ENCODE measurements around the gene MRPL2. TPM values are rescaled to one million over a fixed set of nuclear protein-coding genes. Genes with fewer than 3 reads are reported as not detected.

MRPL2 gene
- total and polyA plus RNA-seq, 2 donors (not counting 1 experiment from before 2014, with no cell fraction given) = 45.6 to 52.8 TPM

DNA sequence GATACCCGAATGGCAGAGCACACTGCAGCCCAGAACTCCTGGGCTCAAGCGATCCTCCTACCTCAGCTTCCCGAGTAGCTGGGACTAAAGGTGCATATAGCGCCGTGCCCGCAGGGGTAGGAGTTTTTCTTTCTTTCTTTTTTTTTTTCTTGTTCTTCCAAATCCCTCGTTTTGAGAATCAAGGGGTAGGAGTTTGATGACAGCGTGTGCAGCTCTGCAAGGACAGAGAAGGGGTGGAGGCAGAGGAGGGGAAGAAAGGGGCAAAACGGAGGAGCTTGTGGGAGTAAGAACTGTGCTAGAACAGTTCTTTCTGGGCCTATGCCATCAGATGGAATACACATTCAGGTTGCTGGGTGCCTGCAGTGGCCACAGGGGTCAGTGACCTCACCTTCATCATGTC is 22.5 kb downstream of the MRPL2 start:
- CTCF ChIA-PET = interaction anchor here (1.2 kb wide), 1 partner anchor 135 kb away, joined by 3 read pairs; no protein-coding TSS in a partner anchor
- H4K20me1 ChIP-seq (ENCODE audit: control insufficient read depth, insufficient read depth, low read length, poor library complexity, severe bottlenecking) = no peaks in the 10 kb centered on the region
- no peak overlapping the region for H3K4me2 ChIP-seq (replicated peaks; ENCODE audit: low read depth, low read length, poor library complexity, severe bottlenecking)
- no peaks in the 10 kb centered on the region for H3K9me3 ChIP-seq (ENCODE audit: control extremely low read depth in 1 of 3, control insufficient read depth in 2 of 3, insufficient read depth in 1 of 3, low read length in 2 of 3)
- DNase-seq = no peak
- H3K27me3 ChIP-seq (replicated peaks in 1 of 4; ENCODE audit: control extremely low read depth in 1 of 4, control insufficient read depth in 3 of 4, insufficient read depth in 4 of 4, low read length in 3 of 4) = no peaks in the 10 kb centered on the region
- no peaks in the 10 kb centered on the region for H3K79me2 ChIP-seq (ENCODE audit: control insufficient read depth, insufficient read depth, low read length)
- Mint-ChIP-seq H3K27me3 (no peaks in the 10 kb centered on the region), H3K4me1 (no peaks in the 10 kb centered on the region), H3K4me3 (no peak overlapping the region), H3K27ac (no peak overlapping the region), H3K9me3 (ENCODE audit: insufficient read depth) (no peaks in the 10 kb centered on the region)
- no peak overlapping the region for H3K4me3 ChIP-seq (ENCODE audit: control extremely low read depth in 1 of 5, extremely low read depth in 1 of 5, insufficient read depth in 1 of 5, low read depth in 2 of 5, low read length in 4 of 5)
- intact Hi-C loops (cut with micrococcal nuclease) = no loop called here
- WGBS (ENCODE audit: insufficient coverage) = 96% methylated on average over 3 of the region's 9 CpGs
- TF ChIP-seq EZH2 (IDR thresholded peaks at IDR 0.05; ENCODE audit: borderline replicate concordance, insufficient read depth, low read depth, low read length, poor library complexity, severe bottlenecking) = no peak
- TF ChIP-seq, protein P1, sequence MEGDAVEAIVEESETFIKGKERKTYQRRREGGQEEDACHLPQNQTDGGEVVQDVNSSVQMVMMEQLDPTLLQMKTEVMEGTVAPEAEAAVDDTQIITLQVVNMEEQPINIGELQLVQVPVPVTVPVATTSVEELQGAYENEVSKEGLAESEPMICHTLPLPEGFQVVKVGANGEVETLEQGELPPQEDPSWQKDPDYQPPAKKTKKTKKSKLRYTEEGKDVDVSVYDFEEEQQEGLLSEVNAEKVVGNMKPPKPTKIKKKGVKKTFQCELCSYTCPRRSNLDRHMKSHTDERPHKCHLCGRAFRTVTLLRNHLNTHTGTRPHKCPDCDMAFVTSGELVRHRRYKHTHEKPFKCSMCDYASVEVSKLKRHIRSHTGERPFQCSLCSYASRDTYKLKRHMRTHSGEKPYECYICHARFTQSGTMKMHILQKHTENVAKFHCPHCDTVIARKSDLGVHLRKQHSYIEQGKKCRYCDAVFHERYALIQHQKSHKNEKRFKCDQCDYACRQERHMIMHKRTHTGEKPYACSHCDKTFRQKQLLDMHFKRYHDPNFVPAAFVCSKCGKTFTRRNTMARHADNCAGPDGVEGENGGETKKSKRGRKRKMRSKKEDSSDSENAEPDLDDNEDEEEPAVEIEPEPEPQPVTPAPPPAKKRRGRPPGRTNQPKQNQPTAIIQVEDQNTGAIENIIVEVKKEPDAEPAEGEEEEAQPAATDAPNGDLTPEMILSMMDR (IDR thresholded peaks at IDR 0.05) = no peak
- no peak for ATAC-seq (ENCODE audit: low read depth)
- peaks cover 0 to 38% of the 10 kb centered on the region in 2 experiments for H3K36me3 ChIP-seq (replicated peaks in 1 of 2; ENCODE audit: control extremely low read depth in 1 of 2, control insufficient read depth in 1 of 2, extremely low read depth in 1 of 2, insufficient read depth in 2 of 2, low read length in 1 of 2)
- no peaks in the 10 kb centered on the region for H3K4me1 ChIP-seq (ENCODE audit: control insufficient read depth in 2 of 2, insufficient read depth in 2 of 2, low read length in 2 of 2)
- H2AFZ ChIP-seq (ENCODE audit: insufficient read depth, low read depth, low read length, poor library complexity, severe bottlenecking) = no peak overlapping the region
- no peak overlapping the region for H3K27ac ChIP-seq (ENCODE audit: low read length in 2 of 2)
- H3K9ac ChIP-seq (ENCODE audit: low read length) = no peak overlapping the region
- POLR2A ChIA-PET = no interaction called here

DNA sequence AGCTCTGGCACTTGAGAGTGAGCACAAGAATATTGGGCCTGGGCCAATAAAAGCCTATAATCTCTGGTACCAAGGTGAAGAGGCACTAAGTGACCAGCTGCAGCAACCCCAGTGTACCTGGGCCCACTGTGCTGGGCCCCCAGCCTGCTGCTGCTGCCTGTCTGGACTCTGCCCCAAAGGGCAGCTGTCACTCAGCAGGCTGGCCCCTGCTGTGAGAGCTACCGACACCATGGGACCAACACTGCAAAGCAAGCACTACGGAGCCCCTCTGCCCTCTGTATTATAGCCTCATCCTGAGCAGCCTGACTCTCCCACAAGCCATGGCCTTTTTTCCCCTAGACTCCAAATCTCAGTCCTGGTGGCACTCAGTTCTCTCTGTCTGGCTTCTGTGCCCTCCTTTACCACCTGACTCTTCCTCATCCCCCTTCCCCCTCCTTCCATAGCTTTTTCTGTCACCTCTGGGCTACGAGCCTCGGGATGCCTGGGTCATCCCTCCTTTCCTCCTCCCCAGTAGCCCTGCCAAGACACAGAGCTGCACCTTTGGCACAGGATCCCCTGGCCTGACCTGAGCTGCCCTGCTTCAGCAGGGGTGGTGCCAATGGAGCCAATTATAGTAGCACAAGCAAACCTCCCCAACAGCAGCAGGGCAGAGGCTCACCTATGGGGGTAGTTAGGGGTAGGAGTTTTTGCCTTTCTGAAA is 23.6 kb downstream of the MRPL2 start:
- Histone ChIP-seq H3K36me3 (replicated peaks in 1 of 2; ENCODE audit: control extremely low read depth in 1 of 2, control insufficient read depth in 1 of 2, extremely low read depth in 1 of 2, insufficient read depth in 2 of 2, low read length in 1 of 2) (peaks cover 0 to 33% of the 10 kb centered on the region in 2 experiments), H3K27ac (ENCODE audit: low read length in 2 of 2) (no peak overlapping the region), H4K20me1 (ENCODE audit: control insufficient read depth, insufficient read depth, low read length, poor library complexity, severe bottlenecking) (no peaks in the 10 kb centered on the region), H3K9ac (ENCODE audit: low read length) (no peak overlapping the region), H3K27me3 (replicated peaks in 1 of 4; ENCODE audit: control extremely low read depth in 1 of 4, control insufficient read depth in 3 of 4, insufficient read depth in 4 of 4, low read length in 3 of 4) (no peaks in the 10 kb centered on the region), H3K4me2 (replicated peaks; ENCODE audit: low read depth, low read length, poor library complexity, severe bottlenecking) (no peak overlapping the region), H3K9me3 (ENCODE audit: control extremely low read depth in 1 of 3, control insufficient read depth in 2 of 3, insufficient read depth in 1 of 3, low read length in 2 of 3) (no peaks in the 10 kb centered on the region), H3K4me1 (ENCODE audit: control insufficient read depth in 2 of 2, insufficient read depth in 2 of 2, low read length in 2 of 2) (no peaks in the 10 kb centered on the region), H3K79me2 (ENCODE audit: control insufficient read depth, insufficient read depth, low read length) (no peaks in the 10 kb centered on the region), H3K4me3 (ENCODE audit: control extremely low read depth in 1 of 5, extremely low read depth in 1 of 5, insufficient read depth in 1 of 5, low read depth in 2 of 5, low read length in 4 of 5) (no peak overlapping the region), H2AFZ (ENCODE audit: insufficient read depth, low read depth, low read length, poor library complexity, severe bottlenecking) (no peak overlapping the region)
- no peak overlapping the region for H3K27ac Mint-ChIP-seq
- ATAC-seq (ENCODE audit: low read depth) (no peak), DNase-seq (no peak)
- H3K4me3 Mint-ChIP-seq = no peak overlapping the region
- intact Hi-C loops (cut with micrococcal nuclease) = no loop called here
- ChIA-PET POLR2A (no interaction called here), CTCF (interaction anchor here (0.6 kb wide), 1 partner anchor 1088 kb away, joined by 3 read pairs; no protein-coding TSS in a partner anchor)
- no peaks in the 10 kb centered on the region for H3K27me3 Mint-ChIP-seq
- H3K9me3 Mint-ChIP-seq (ENCODE audit: insufficient read depth) = no peaks in the 10 kb centered on the region
- TF ChIP-seq, protein P1 (IDR thresholded peaks at IDR 0.05) = no peak
- TF ChIP-seq EZH2 (IDR thresholded peaks at IDR 0.05; ENCODE audit: borderline replicate concordance, insufficient read depth, low read depth, low read length, poor library complexity, severe bottlenecking) = no peak
- WGBS (ENCODE audit: insufficient coverage) = 98% methylated on average over 4 of the region's 4 CpGs
- H3K4me1 Mint-ChIP-seq = no peaks in the 10 kb centered on the region

All from B cell (primary cell).